CD4-positive, alpha-beta memory T cell (primary cell): ENCODE measurements around the gene MPRIP. TPM values are rescaled to one million over a fixed set of nuclear protein-coding genes. Genes with fewer than 3 reads are reported as not detected.
A peak's percentile ranks its signal among the peaks of the same experiment; 100 is the strongest.

ENCODE experiments used
- CTCF ChIA-PET: fragments of 350-600 bp; sonication (Branson Sonifier 250); formaldehyde crosslinking; loops from one replicate; lab custom pipeline; 2021; ENCODE audit warnings: inconsistent platforms; ENCODE audit not compliant: partially characterized antibody; lab: Charles Lee
- POLR2A ChIA-PET: fragments of 350-600 bp; sonication (Branson Sonifier 250); formaldehyde crosslinking; loops from one replicate; lab custom pipeline; 2021; ENCODE audit not compliant: partially characterized antibody; lab: Charles Lee
- DNase-seq, 5 donors: peaks; one replicate each; pipeline versions ENCODE4 v3.0.0 to v3.0.0-alpha.2; 2020 to 2022; ENCODE audit warnings: mixed read lengths in 1 of 5
- H3K27ac ChIP-seq: one replicate; pipeline ENCODE4 v1.7.0; 2013; ENCODE audit warnings: low read depth, low read length
- H3K27me3 ChIP-seq: 2 replicates; pipeline ENCODE4 v1.7.0; 2013; ENCODE audit warnings: mild to moderate bottlenecking, low read length, moderate library complexity; ENCODE audit not compliant: insufficient read depth
- H3K36me3 ChIP-seq: 2 replicates; pipeline ENCODE4 v1.7.0; 2013; ENCODE audit warnings: mild to moderate bottlenecking, low read length, moderate library complexity; ENCODE audit not compliant: insufficient read depth
- H3K4me1 ChIP-seq: 2 replicates; pipeline ENCODE4 v1.7.0; 2013; ENCODE audit warnings: mild to moderate bottlenecking, low read length, moderate library complexity; ENCODE audit not compliant: insufficient read depth
- H3K4me3 ChIP-seq, 2 donors: one replicate each; pipeline ENCODE4 v1.7.0; 2013; ENCODE audit warnings: low read length in 2 of 2, mild to moderate bottlenecking in 1 of 2
- H3K9me3 ChIP-seq, 2 donors: one replicate each; pipeline ENCODE4 v1.7.0; 2013; ENCODE audit warnings: low read length in 2 of 2, control low read depth in 1 of 2; ENCODE audit not compliant: control insufficient read depth in 1 of 2
- H3K27ac Mint-ChIP-seq, 7 donors: one replicate each; pipeline ENCODE4 v1.8.0; 2020 to 2021; ENCODE audit warnings: mixed read lengths in 7 of 7, mild to moderate bottlenecking in 6 of 7, inconsistent platforms in 3 of 7, moderate library complexity in 3 of 7
- H3K27me3 Mint-ChIP-seq, 2 donors: one replicate each; pipeline ENCODE4 v1.8.0; 2020 to 2021; ENCODE audit warnings: mixed read lengths in 2 of 2
- H3K36me3 Mint-ChIP-seq, 2 donors: one replicate each; pipeline ENCODE4 v1.8.0; 2020 to 2021; ENCODE audit warnings: mixed read lengths in 2 of 2, inconsistent platforms in 1 of 2, mild to moderate bottlenecking in 1 of 2
- H3K4me1 Mint-ChIP-seq, 4 donors: one replicate each; pipeline ENCODE4 v1.8.0; 2020 to 2021; ENCODE audit warnings: mixed read lengths in 4 of 4, mild to moderate bottlenecking in 1 of 4
- H3K4me3 Mint-ChIP-seq, 8 donors: one replicate each; pipeline ENCODE4 v1.8.0; 2020 to 2021; ENCODE audit warnings: mixed read lengths in 8 of 8, mild to moderate bottlenecking in 7 of 8, moderate library complexity in 6 of 8, inconsistent platforms in 3 of 8
- H3K9me3 Mint-ChIP-seq, 8 donors: one replicate each; pipeline ENCODE4 v1.8.0; 2020 to 2021; ENCODE audit warnings: mixed read lengths in 8 of 8, mild to moderate bottlenecking in 5 of 8, inconsistent platforms in 3 of 8, moderate library complexity in 1 of 8
- intact Hi-C: fragments of 100-400 bp; cut with micrococcal nuclease; formaldehyde crosslinking; loops from one replicate; pipeline ENCODE4 v1.15.1; 2023
- polyA plus RNA-seq, 2 donors: library from polyadenylated mRNA; unstranded; fragments of 300-500 nt; fragmentation: Illumina TruSeq; gene quantifications; one replicate each; pipeline ENCODE4 v1.2.3, GENCODE V29; 2021
- total RNA-seq, 2 experiments: library from RNA; stranded (reverse); gene quantifications; one replicate each; pipeline ENCODE4 v1.2.3, GENCODE V29; 2021

The MPRIP gene
- total and polyA plus RNA-seq, 4 experiments from 2014 or later, result 48.4 to 255 (median 152) TPM

DNA sequence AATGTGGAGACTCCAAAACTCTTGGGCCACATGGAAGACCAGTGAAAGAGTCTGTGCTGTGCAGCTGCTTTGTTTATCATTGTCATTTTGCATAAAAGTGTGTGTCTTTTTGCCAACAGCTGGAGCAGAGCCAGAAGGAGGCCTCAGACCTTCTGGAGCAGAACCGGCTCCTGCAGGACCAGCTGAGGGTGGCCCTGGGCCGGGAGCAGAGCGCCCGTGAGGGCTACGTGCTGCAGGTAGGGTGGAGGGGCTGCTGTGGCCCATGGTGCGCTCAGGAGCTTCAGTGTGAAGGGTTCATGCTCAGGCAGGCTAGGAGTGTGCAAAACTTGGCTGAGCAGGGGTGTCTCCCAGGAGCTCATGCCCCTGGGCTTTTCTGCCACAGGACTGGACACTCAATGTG is 118.9 kb downstream of the MPRIP start:
- intact Hi-C loops, result no loop called here
- no peaks in the 10 kb centered on the region for H3K9me3 Mint-ChIP-seq
- no peak overlapping the region for H3K27ac ChIP-seq
- POLR2A ChIA-PET, result interaction anchor here (0.5 to 1.2 kb wide), 4 partner anchors 12 to 119 kb away, joined by 3 to 4 read pairs (median 3); no protein-coding TSS in a partner anchor
- H3K27me3 ChIP-seq, result no peaks in the 10 kb centered on the region
- H3K9me3 ChIP-seq, result no peaks in the 10 kb centered on the region
- H3K4me3 ChIP-seq, result no peak overlapping the region
- H3K4me1 Mint-ChIP-seq, result peaks cover 8 to 18% (median 11%) of the 10 kb centered on the region in 4 donors
- H3K4me1 ChIP-seq, result peaks cover 3% of the 10 kb centered on the region
- peaks cover 72% of the 10 kb centered on the region for H3K36me3 ChIP-seq
- H3K27me3 Mint-ChIP-seq, result no peaks in the 10 kb centered on the region
- DNase-seq, result no peak
- H3K36me3 Mint-ChIP-seq, result peaks cover 48 to 79% of the 10 kb centered on the region in 2 donors
- H3K27ac Mint-ChIP-seq, result peak overlapping the region in 3 of 7 donors; percentile 37 to 75 (median 41)
- CTCF ChIA-PET, result interaction anchor here (0.6 kb wide), 1 partner anchor 142 kb away, joined by 5 read pairs; no protein-coding TSS in a partner anchor
- H3K4me3 Mint-ChIP-seq, result peak overlapping the region in 1 of 8 donors; percentile 25

- H3K27me3 ChIP-seq, result no peaks in the 10 kb centered on the region
- intact Hi-C loops, result no loop called here
- peaks cover 3 to 18% (median 9%) of the 10 kb centered on the region in 4 donors for H3K4me1 Mint-ChIP-seq
- ChIA-PET CTCF (no interaction called here), POLR2A (interaction anchor here (1.0 to 1.2 kb wide), 2 partner anchors 23 to 118 kb away, joined by 3 to 4 read pairs; no protein-coding TSS in a partner anchor)
- DNase-seq, result no peak
- H3K27ac ChIP-seq, result no peak overlapping the region
- no peaks in the 10 kb centered on the region for H3K9me3 Mint-ChIP-seq
- no peaks in the 10 kb centered on the region for H3K9me3 ChIP-seq
- no peak overlapping the region for H3K4me3 ChIP-seq
- H3K36me3 Mint-ChIP-seq, result peaks cover 46 to 78% of the 10 kb centered on the region in 2 donors
- H3K4me3 Mint-ChIP-seq, result no peak overlapping the region
- H3K36me3 ChIP-seq, result peaks cover 72% of the 10 kb centered on the region
- no peaks in the 10 kb centered on the region for H3K27me3 Mint-ChIP-seq
- H3K27ac Mint-ChIP-seq, result peak overlapping the region in 2 of 7 donors; percentile 68 to 82
- H3K4me1 ChIP-seq, result no peaks in the 10 kb centered on the region
These were observed 119.5 kb downstream of the MPRIP start for GRCh38 chr17:17161759-17162158.

GRCh38 chr17:17164156-17164555 is 121.9 kb downstream of the MPRIP start:
- Histone ChIP-seq H3K36me3 (peaks cover 74% of the 10 kb centered on the region), H3K27me3 (no peaks in the 10 kb centered on the region), H3K27ac (no peak overlapping the region), H3K9me3 (no peaks in the 10 kb centered on the region), H3K4me3 (no peak overlapping the region), H3K4me1 (peaks cover 8% of the 10 kb centered on the region)
- DNase-seq, result no peak
- Mint-ChIP-seq H3K36me3 (peaks cover 51 to 77% of the 10 kb centered on the region in 2 donors), H3K4me3 (no peak overlapping the region), H3K4me1 (peaks cover 17 to 28% (median 18%) of the 10 kb centered on the region in 4 donors), H3K9me3 (no peaks in the 10 kb centered on the region), H3K27ac (no peak overlapping the region), H3K27me3 (no peaks in the 10 kb centered on the region)
- ChIA-PET POLR2A (interaction anchor here (0.8 to 1.7 kb wide), 6 partner anchors 9 to 138 kb away, joined by 3 to 6 read pairs (median 4); no protein-coding TSS in a partner anchor), CTCF (interaction anchor here (0.7 kb wide), 1 partner anchor 28 kb away, joined by 3 read pairs; no protein-coding TSS in a partner anchor)
- intact Hi-C loops, result no loop called here

GRCh38 chr17:17164676-17165075 is 122.4 kb downstream of the MPRIP start:
- ChIA-PET POLR2A (interaction anchor here (0.9 to 1.7 kb wide), 5 partner anchors 8 to 138 kb away, joined by 3 to 6 read pairs (median 3); no protein-coding TSS in a partner anchor), CTCF (interaction anchor here (0.7 kb wide), 1 partner anchor 27 kb away, joined by 3 read pairs; no protein-coding TSS in a partner anchor)
- no peak overlapping the region for H3K4me3 ChIP-seq
- H3K27ac Mint-ChIP-seq, result no peak overlapping the region
- H3K27me3 ChIP-seq, result no peaks in the 10 kb centered on the region
- no peak for DNase-seq
- H3K4me1 ChIP-seq, result peaks cover 13% of the 10 kb centered on the region
- H3K36me3 Mint-ChIP-seq, result peaks cover 47 to 77% of the 10 kb centered on the region in 2 donors
- H3K27me3 Mint-ChIP-seq, result no peaks in the 10 kb centered on the region
- H3K36me3 ChIP-seq, result peaks cover 70% of the 10 kb centered on the region
- no peaks in the 10 kb centered on the region for H3K9me3 ChIP-seq
- H3K27ac ChIP-seq, result no peak overlapping the region
- intact Hi-C loops, result no loop called here
- H3K9me3 Mint-ChIP-seq, result no peaks in the 10 kb centered on the region
- H3K4me3 Mint-ChIP-seq, result no peak overlapping the region
- peaks cover 20 to 28% (median 22%) of the 10 kb centered on the region in 4 donors for H3K4me1 Mint-ChIP-seq

DNA sequence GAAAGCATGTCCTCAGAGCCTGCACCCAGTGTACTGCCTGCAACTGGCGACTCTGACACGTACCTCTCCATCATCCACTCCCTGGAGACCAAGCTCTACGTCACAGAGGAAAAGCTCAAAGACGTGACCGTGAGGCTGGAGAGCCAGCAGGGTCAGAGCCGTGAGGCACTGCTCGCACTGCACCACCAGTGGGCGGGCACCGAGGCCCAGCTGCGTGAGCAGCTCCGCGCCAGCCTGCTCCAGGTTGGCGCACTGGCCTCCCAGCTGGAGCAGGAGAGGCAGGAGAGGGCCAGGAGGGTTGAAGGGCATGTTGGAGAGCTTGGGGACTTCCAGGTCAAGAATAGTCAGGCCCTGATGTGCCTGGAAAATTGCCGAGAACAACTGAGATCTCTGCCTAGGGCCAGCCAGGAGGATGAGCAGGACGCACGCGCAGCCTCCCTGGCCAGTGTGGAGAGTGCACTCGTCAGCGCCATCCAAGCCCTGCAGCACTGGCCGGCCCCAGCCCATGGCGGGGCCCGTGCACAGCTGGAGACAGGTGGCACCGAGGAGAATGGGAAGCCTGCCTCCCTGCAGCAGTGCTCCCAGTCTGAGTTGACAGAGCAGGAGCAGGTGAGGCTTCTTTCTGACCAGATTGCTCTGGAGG is 123.5 kb downstream of the MPRIP start:
- Histone ChIP-seq H3K27me3 (no peaks in the 10 kb centered on the region), H3K36me3 (peaks cover 62% of the 10 kb centered on the region), H3K4me3 (no peak overlapping the region), H3K27ac (no peak overlapping the region), H3K4me1 (peaks cover 24% of the 10 kb centered on the region), H3K9me3 (no peaks in the 10 kb centered on the region)
- peak overlapping the region in 3 of 7 donors; percentile 9 to 19 (median 15) for H3K27ac Mint-ChIP-seq
- H3K36me3 Mint-ChIP-seq, result peaks cover 44 to 69% of the 10 kb centered on the region in 2 donors
- intact Hi-C loops, result no loop called here
- ChIA-PET CTCF (no interaction called here), POLR2A (interaction anchor here (1.4 kb wide), 1 partner anchor 9 kb away, joined by 3 read pairs; no protein-coding TSS in a partner anchor)
- peaks cover 28 to 39% (median 31%) of the 10 kb centered on the region in 4 donors for H3K4me1 Mint-ChIP-seq
- no peak overlapping the region for H3K4me3 Mint-ChIP-seq
- no peaks in the 10 kb centered on the region for H3K27me3 Mint-ChIP-seq
- no peaks in the 10 kb centered on the region for H3K9me3 Mint-ChIP-seq
- no peak for DNase-seq

GRCh38 chr17:17166446-17166845 is 124.2 kb downstream of the MPRIP start:
- ChIA-PET CTCF (interaction anchor here (0.6 to 0.7 kb wide), 2 partner anchors 12 to 16 kb away, joined by 3 read pairs; no protein-coding TSS in a partner anchor), POLR2A (interaction anchor here (1.4 to 1.5 kb wide), 2 partner anchors 8 to 13 kb away, joined by 3 to 8 read pairs; no protein-coding TSS in a partner anchor)
- no peaks in the 10 kb centered on the region for H3K9me3 Mint-ChIP-seq
- peak overlapping the region in 3 of 7 donors; percentile 9 to 63 (median 47) for H3K27ac Mint-ChIP-seq
- Histone ChIP-seq H3K27ac (no peak overlapping the region), H3K9me3 (no peaks in the 10 kb centered on the region), H3K4me3 (no peak overlapping the region), H3K36me3 (peaks cover 58% of the 10 kb centered on the region), H3K4me1 (peaks cover 31% of the 10 kb centered on the region), H3K27me3 (no peaks in the 10 kb centered on the region)
- no peak overlapping the region for H3K4me3 Mint-ChIP-seq
- H3K36me3 Mint-ChIP-seq, result peaks cover 47 to 69% of the 10 kb centered on the region in 2 donors
- no peak for DNase-seq
- intact Hi-C loops, result no loop called here
- H3K27me3 Mint-ChIP-seq, result no peaks in the 10 kb centered on the region
- peaks cover 33 to 45% (median 37%) of the 10 kb centered on the region in 4 donors for H3K4me1 Mint-ChIP-seq

DNA sequence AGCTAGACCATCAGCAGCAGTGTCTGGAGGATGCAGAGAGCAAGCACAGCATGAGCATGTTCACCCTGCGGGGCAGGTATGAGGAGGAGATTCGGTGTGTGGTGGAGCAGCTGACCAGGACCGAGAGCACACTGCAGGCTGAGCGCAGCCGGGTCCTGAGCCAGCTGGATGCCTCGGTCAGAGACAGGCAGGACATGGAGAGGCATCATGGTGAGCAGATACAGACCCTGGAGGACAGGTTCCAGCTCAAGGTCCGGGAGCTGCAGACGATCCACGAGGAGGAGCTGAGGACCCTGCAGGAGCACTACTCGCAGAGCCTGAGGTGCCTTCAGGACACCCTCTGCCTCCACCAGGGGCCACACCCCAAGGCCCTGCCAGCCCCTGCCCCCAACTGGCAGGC is 125.1 kb downstream of the MPRIP start:
- peaks cover 37 to 52% (median 43%) of the 10 kb centered on the region in 4 donors for H3K4me1 Mint-ChIP-seq
- H3K27ac ChIP-seq, result no peak overlapping the region
- H3K36me3 Mint-ChIP-seq, result peaks cover 49 to 69% of the 10 kb centered on the region in 2 donors
- DNase-seq, result no peak
- H3K9me3 Mint-ChIP-seq, result no peaks in the 10 kb centered on the region
- no peaks in the 10 kb centered on the region for H3K9me3 ChIP-seq
- H3K4me1 ChIP-seq, result peaks cover 40% of the 10 kb centered on the region
- H3K27ac Mint-ChIP-seq, result peak overlapping the region in 5 of 7 donors; percentile 68 to 90 (median 74)
- ChIA-PET CTCF (interaction anchor here (0.7 kb wide), 1 partner anchor 11 kb away, joined by 3 read pairs; no protein-coding TSS in a partner anchor), POLR2A (interaction anchor here (0.6 to 1.5 kb wide), 4 partner anchors 12 to 41 kb away, joined by 3 to 8 read pairs (median 4); no protein-coding TSS in a partner anchor)
- H3K27me3 Mint-ChIP-seq, result no peaks in the 10 kb centered on the region
- intact Hi-C loops, result no loop called here
- H3K4me3 Mint-ChIP-seq, result no peak overlapping the region
- no peaks in the 10 kb centered on the region for H3K27me3 ChIP-seq
- peaks cover 49% of the 10 kb centered on the region for H3K36me3 ChIP-seq
- no peak overlapping the region for H3K4me3 ChIP-seq
